IPS-18c (cell line): Measurements from ENCODE around the gene PTPRC.

Experiments used
- H3K4me3 ChIP-seq: 2 replicates; pipeline ENCODE4 v1.7.0; 2013; ENCODE audit warnings: low read depth, mild to moderate bottlenecking, low read length, moderate library complexity; ENCODE audit not compliant: insufficient read depth
- H3K9me3 ChIP-seq: one replicate; pipeline ENCODE4 v1.6.1; 2013; ENCODE audit warnings: mild to moderate bottlenecking, low read length, moderate library complexity; ENCODE audit not compliant: control insufficient read depth, insufficient read depth

The PTPRC gene

GRCh38 chr1:198797656-198798055, 158.8 kb downstream of the PTPRC start:
- no peak overlapping the region for H3K4me3 ChIP-seq
- H3K9me3 ChIP-seq = peaks cover 6% of the 10 kb centered on the region

GRCh38 chr1:198798923-198799386, 160.1 kb downstream of the PTPRC start:
- Histone ChIP-seq H3K4me3 (no peak overlapping the region), H3K9me3 (peaks cover 6% of the 10 kb centered on the region)

GRCh38 chr1:198805498-198806151, 166.8 kb downstream of the PTPRC start:
- H3K9me3 ChIP-seq = no peaks in the 10 kb centered on the region
- H3K4me3 ChIP-seq = no peak overlapping the region

- Histone ChIP-seq H3K9me3 (no peaks in the 10 kb centered on the region), H3K4me3 (no peak overlapping the region)
Observed at GRCh38 chr1:198806861-198807260, 168.0 kb downstream of the PTPRC start.
